Measurements from ENCODE around the gene HTR7.

HTR7 gene

GRCh38 chr10:90723416-90724068, 134.3 kb downstream of the HTR7 start:
- DNase-seq (ENCODE audit: low read depth in 2 of 2) = no peak
- H3K4me3 ChIP-seq (replicated peaks in 1 of 2; ENCODE audit: low read depth in 2 of 2, low read length in 2 of 2) = no peak overlapping the region
- TF ChIP-seq, protein P1, sequence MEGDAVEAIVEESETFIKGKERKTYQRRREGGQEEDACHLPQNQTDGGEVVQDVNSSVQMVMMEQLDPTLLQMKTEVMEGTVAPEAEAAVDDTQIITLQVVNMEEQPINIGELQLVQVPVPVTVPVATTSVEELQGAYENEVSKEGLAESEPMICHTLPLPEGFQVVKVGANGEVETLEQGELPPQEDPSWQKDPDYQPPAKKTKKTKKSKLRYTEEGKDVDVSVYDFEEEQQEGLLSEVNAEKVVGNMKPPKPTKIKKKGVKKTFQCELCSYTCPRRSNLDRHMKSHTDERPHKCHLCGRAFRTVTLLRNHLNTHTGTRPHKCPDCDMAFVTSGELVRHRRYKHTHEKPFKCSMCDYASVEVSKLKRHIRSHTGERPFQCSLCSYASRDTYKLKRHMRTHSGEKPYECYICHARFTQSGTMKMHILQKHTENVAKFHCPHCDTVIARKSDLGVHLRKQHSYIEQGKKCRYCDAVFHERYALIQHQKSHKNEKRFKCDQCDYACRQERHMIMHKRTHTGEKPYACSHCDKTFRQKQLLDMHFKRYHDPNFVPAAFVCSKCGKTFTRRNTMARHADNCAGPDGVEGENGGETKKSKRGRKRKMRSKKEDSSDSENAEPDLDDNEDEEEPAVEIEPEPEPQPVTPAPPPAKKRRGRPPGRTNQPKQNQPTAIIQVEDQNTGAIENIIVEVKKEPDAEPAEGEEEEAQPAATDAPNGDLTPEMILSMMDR (IDR thresholded peaks at IDR 0.05; ENCODE audit: low read depth, low read length) = no peak

DNA sequence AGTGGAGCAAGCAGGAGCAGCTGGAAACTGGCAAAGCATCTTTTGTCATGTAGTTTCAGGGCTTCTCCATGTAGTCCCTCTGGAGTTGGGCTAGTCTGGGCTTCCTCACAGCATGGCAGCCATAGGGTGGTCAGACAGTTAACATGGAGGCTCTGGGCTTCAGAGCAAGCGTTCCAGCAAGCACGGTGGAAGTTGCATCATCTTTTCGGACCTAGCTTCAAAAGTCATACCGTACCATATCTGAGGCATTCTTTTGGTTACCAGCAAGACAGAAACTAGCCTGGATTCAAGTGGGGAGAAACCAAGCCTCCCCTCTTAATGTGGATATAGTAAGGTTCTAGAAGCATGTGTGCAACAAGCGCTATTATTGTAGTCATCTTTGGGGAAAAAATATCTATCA, 135.0 kb downstream of the HTR7 start:
- no peak for DNase-seq (ENCODE audit: low read depth in 2 of 2)
- TF ChIP-seq, protein P1 (IDR thresholded peaks at IDR 0.05; ENCODE audit: low read depth, low read length) = no peak

DNA sequence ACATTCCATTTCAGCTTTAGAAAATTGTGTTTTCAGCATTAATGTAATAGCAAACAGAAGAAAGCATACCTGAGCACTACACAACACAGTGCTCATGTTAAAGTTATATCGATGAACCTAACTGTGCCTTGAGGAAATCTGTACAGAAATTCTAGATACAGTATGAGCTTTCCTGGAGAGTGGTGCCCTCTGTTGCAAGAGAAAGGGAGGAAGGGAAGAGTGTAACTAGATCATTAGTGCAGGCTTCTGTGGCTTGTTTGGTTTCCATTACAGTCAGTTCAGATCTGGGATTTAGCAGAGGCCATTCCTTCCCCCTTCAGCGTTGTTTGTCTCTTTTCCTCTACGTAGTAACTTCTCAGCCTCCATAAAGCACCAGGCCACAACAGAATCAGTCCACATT, 139.7 kb downstream of the HTR7 start:
- H3K4me3 ChIP-seq (replicated peaks in 1 of 2; ENCODE audit: low read depth in 2 of 2, low read length in 2 of 2) = no peak overlapping the region
- TF ChIP-seq, protein P1 (IDR thresholded peaks at IDR 0.05; ENCODE audit: low read depth, low read length) = peak; percentile 25
- DNase-seq (ENCODE audit: low read depth in 2 of 2) = peak; percentile 34 to 35

More for the DNA sequence above, 135.0 kb downstream of the HTR7 start:
- H3K4me3 ChIP-seq (replicated peaks in 1 of 2; ENCODE audit: low read depth in 2 of 2, low read length in 2 of 2) = no peak overlapping the region

- DNase-seq (ENCODE audit: low read depth in 2 of 2) = no peak
- TF ChIP-seq, protein P1 (IDR thresholded peaks at IDR 0.05; ENCODE audit: low read depth, low read length) = no peak
- no peak overlapping the region for H3K4me3 ChIP-seq (replicated peaks in 1 of 2; ENCODE audit: low read depth in 2 of 2, low read length in 2 of 2)
These were observed 145.3 kb downstream of the HTR7 start for GRCh38 chr10:90712529-90712928.

DNA sequence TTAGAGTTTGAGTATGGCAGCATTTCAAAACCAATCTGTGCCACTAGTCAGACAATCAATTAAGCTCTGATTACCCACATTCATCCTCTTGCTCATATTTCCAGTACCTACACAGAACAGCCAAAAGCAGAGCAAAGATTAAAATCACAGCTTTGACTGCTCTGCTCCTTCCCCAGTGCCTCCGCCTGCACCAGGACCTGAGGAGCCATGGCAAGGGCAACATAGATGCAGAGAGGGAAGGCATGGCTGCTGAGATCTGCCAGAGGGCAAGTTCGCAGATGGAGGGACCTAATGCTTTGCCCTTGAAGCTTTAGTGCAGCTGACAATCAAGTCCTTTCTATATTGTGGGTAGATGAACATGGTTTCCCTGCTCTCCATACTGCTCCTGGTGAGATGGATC, 148.1 kb downstream of the HTR7 start:
- TF ChIP-seq, protein P1 (IDR thresholded peaks at IDR 0.05; ENCODE audit: low read depth, low read length) = no peak
- no peak for DNase-seq (ENCODE audit: low read depth in 2 of 2)
- no peak overlapping the region for H3K4me3 ChIP-seq (replicated peaks in 1 of 2; ENCODE audit: low read depth in 2 of 2, low read length in 2 of 2)

- TF ChIP-seq, protein P1 (IDR thresholded peaks at IDR 0.05; ENCODE audit: low read depth, low read length) = no peak
- no peak for DNase-seq (ENCODE audit: low read depth in 2 of 2)
- H3K4me3 ChIP-seq (replicated peaks in 1 of 2; ENCODE audit: low read depth in 2 of 2, low read length in 2 of 2) = no peak overlapping the region
These were observed 150.2 kb downstream of the HTR7 start for GRCh38 chr10:90707657-90708056.

GRCh38 chr10:90701428-90701827, 156.4 kb downstream of the HTR7 start:
- TF ChIP-seq, protein P1 (IDR thresholded peaks at IDR 0.05; ENCODE audit: low read depth, low read length) = no peak
- no peak for DNase-seq (ENCODE audit: low read depth in 2 of 2)
- H3K4me3 ChIP-seq (replicated peaks in 1 of 2; ENCODE audit: low read depth in 2 of 2, low read length in 2 of 2) = no peak overlapping the region
